K562 (cell line): ENCODE data around the gene PSMD1. TPM values are rescaled to one million over a fixed set of nuclear protein-coding genes. Genes with fewer than 3 reads are reported as not detected.

ENCODE experiments used
- ATAC-seq: fragments of 200-7000 bp; cut with Tn5 transposase; 3 replicates; pipeline ENCODE4 v1.9.1; 2020; ENCODE audit warnings: moderate library complexity
- BruUV-seq: library from RNA; stranded (reverse); fragments of 400-500 nt; replicated peaks from 2 replicates; lab custom pipeline; 2021; lab: Mats Ljungman, UMichigan
- CTCF ChIA-PET: fragments of 300-600 bp; formaldehyde crosslinking; extraction: SDS; loops from one replicate; lab custom pipeline; 2021; ENCODE audit warnings: low intra/inter-chr PET ratio; lab: Yijun Ruan, JAX
- POLR2A ChIA-PET: fragments of 300-600, 350-650 bp; sonication (Branson Sonifier 250); formaldehyde crosslinking; extraction: SDS; loops from one replicate; lab custom pipeline; 2021; ENCODE audit warnings: antibody characterized with exemption, inconsistent platforms; lab: Yijun Ruan, JAX
- DNase-seq, 4 experiments: peaks; one replicate each; pipeline versions ENCODE4 v3.0.0 to v3.0.0-alpha.2; 2011 to 2018; ENCODE audit warnings: low spot score in 3 of 4, mixed read lengths in 3 of 4; ENCODE audit errors: extremely low read depth in 1 of 4
- FAIRE-seq: peaks from 2 replicates; lab custom pipeline; 2011; peaks lifted over from hg19 to GRCh38; lab: Jason Lieb, UNC
- H2AFZ ChIP-seq: 2 replicates; pipeline ENCODE4 v1.6.0; 2011; ENCODE audit warnings: low read depth, low read length, control low read depth, inconsistent platforms
- H3K27ac ChIP-seq: fragments of 200-600 bp; 3 replicates; pipeline ENCODE4 v1.8.0; 2011; ENCODE audit warnings: low read depth, mild to moderate bottlenecking, control low read depth, inconsistent platforms, low read length, moderate library complexity, mixed read lengths; ENCODE audit errors: extremely low read depth
- H3K27me3 ChIP-seq, 2 experiments: fragments of 300-600 bp in 1 of 2; 2 replicates in 1 of 2; 3 replicates in 1 of 2; pipeline versions ENCODE4 v1.6.0 to v1.8.0; 2011; ENCODE audit warnings: inconsistent platforms in 2 of 2, low read length in 2 of 2, mild to moderate bottlenecking in 1 of 2, mixed read lengths in 1 of 2, moderate library complexity in 1 of 2; ENCODE audit not compliant: control insufficient read depth in 2 of 2, insufficient read depth in 2 of 2
- H3K36me3 ChIP-seq: fragments of 300-600 bp; 3 replicates; pipeline ENCODE4 v1.8.0; 2011; ENCODE audit warnings: mild to moderate bottlenecking, low read length, inconsistent platforms; ENCODE audit not compliant: control insufficient read depth, insufficient read depth
- H3K4me1 ChIP-seq, 2 experiments: fragments of 200-600 bp in 1 of 2; replicated peaks in 1 of 2; 2 replicates in 1 of 2; 3 replicates in 1 of 2; pipeline versions ENCODE4 v1.5.1 to v1.8.0; 2011; ENCODE audit warnings: inconsistent platforms in 2 of 2, low read length in 2 of 2, mild to moderate bottlenecking in 1 of 2, mixed read lengths in 1 of 2, moderate library complexity in 1 of 2; ENCODE audit not compliant: control insufficient read depth in 2 of 2, insufficient read depth in 2 of 2
- H3K4me2 ChIP-seq: 2 replicates; pipeline ENCODE4 v1.6.1; 2011; ENCODE audit warnings: low read length, control low read depth, inconsistent platforms, mixed read lengths; ENCODE audit not compliant: insufficient read depth
- H3K4me3 ChIP-seq: fragments of 200-600 bp; sonication (generic), shearing (Covaris generic); 2 replicates; pipeline ENCODE4 v1.5.1; 2016; ENCODE audit warnings: control low read depth, inconsistent platforms
- H3K79me2 ChIP-seq: fragments of 200-600 bp; 3 replicates; pipeline ENCODE4 v1.8.0; 2011; ENCODE audit warnings: low read length, inconsistent platforms; ENCODE audit not compliant: control insufficient read depth, insufficient read depth
- H3K9ac ChIP-seq, 2 experiments: 2 replicates each; pipeline versions ENCODE4 v1.6.0 to v1.6.1; 2011; ENCODE audit warnings: low read depth in 2 of 2, low read length in 2 of 2, control low read depth in 1 of 2, inconsistent platforms in 1 of 2, mild to moderate bottlenecking in 1 of 2, mixed read lengths in 1 of 2; ENCODE audit not compliant: insufficient read depth in 1 of 2
- H3K9me1 ChIP-seq: one replicate; pipeline ENCODE4 v1.6.0; 2011; ENCODE audit warnings: inconsistent platforms, mild to moderate bottlenecking, low read length, moderate library complexity; ENCODE audit not compliant: control insufficient read depth, insufficient read depth
- H3K9me3 ChIP-seq: replicated peaks from 2 replicates; pipeline ENCODE4 v1.5.1; 2011; ENCODE audit warnings: low read depth, low read length, inconsistent platforms; ENCODE audit not compliant: control insufficient read depth, insufficient read depth
- H4K20me1 ChIP-seq: replicated peaks from 2 replicates; pipeline ENCODE4 v1.6.1; 2011; ENCODE audit warnings: low read length, inconsistent platforms, mixed read lengths; ENCODE audit not compliant: control insufficient read depth, insufficient read depth
- ARID2 ChIP-seq: fragments of 450-650 bp; IDR thresholded peaks from 2 replicates; pipeline ENCODE4 v1.6.1; 2017; ENCODE audit warnings: antibody characterized with exemption, mild to moderate bottlenecking
- BCOR ChIP-seq: fragments of 450-650 bp; IDR thresholded peaks from 2 replicates; pipeline ENCODE4 v1.6.1; 2016
- NR2F6 ChIP-seq: fragments of 450-650 bp; formaldehyde crosslinking; IDR thresholded peaks from 2 replicates; pipeline ENCODE4 v1.4.0; 2020; ENCODE audit warnings: mild to moderate bottlenecking
- PTRF ChIP-seq: fragments of 450-650 bp; IDR thresholded peaks from 2 replicates; pipeline ENCODE4 v1.6.1; 2016; ENCODE audit warnings: mild to moderate bottlenecking, missing genetic modification characterization, missing compliant biosample characterization
- TAL1 ChIP-seq: fragments of 450-650 bp; IDR thresholded peaks from 2 replicates; pipeline ENCODE4 v1.6.1; 2016; ENCODE audit warnings: mild to moderate bottlenecking
- TARDBP ChIP-seq: fragments of 450-650 bp; IDR thresholded peaks from 2 replicates; pipeline ENCODE4 v1.6.1; 2016
- WGBS: fragments of 100-300 bp; shearing (Covaris generic); methylation state at CpG from one replicate; pipeline ENCODE4 v1.1.6; 2016; ENCODE audit warnings: low coverage, mixed read lengths; ENCODE audit not compliant: insufficient coverage; ENCODE audit errors: missing lambda C conversion rate; 5-methylcytosine and 5-hydroxymethylcytosine counted together
- in situ Hi-C: fragments of 300-500 bp; cut with MboI; formaldehyde crosslinking; loops from 4 replicates; pipeline ENCODE4 v1.15.0; 2018; ENCODE audit warnings: inconsistent platforms, mixed read lengths
- intact Hi-C: fragments of 100-400 bp; cut with micrococcal nuclease; formaldehyde crosslinking; loops from 2 replicates; pipeline ENCODE4 v1.14.2; 2022
- polyA plus RNA-seq, 8 experiments: library from polyadenylated mRNA; depleted of rRNA in 4 of 8; stranded (reverse) in 5 of 8; unstranded in 3 of 8; fragments of >200 nt; fragmentation: Nextera tagmentation in 2 of 8; fragmentation: Illumina TruSeq in 1 of 8; extraction: Ambion mirVana in 2 of 8; extraction: Trizol in 1 of 8; gene quantifications; 2 replicates each; pipeline versions ENCODE4 v1.2.1 to v1.2.3, GENCODE V29; 2011 to 2014; ENCODE audit warnings: inconsistent platforms in 1 of 8, missing spikeins in 1 of 8
- total RNA-seq, 7 experiments: library from RNA; depleted of rRNA in 6 of 7; stranded (reverse); fragments of >200 nt in 6 of 7; fragmentation: Illumina TruSeq in 2 of 7; extraction: Trizol in 2 of 7; gene quantifications; 2 replicates each; pipeline versions ENCODE4 v1.2.1 to v1.2.3, GENCODE V29; 2011 to 2021; ENCODE audit warnings: low replicate concordance in 1 of 7
- TF ChIP-seq, protein P1 (sequence below): fragments of 450-650 bp; IDR thresholded peaks from 2 replicates; pipeline ENCODE4 v1.7.1; 2018; ENCODE audit warnings: mild to moderate bottlenecking, low read depth; ENCODE audit not compliant: partially characterized antibody
- TF ChIP-seq, protein P2 (sequence below): sonication (generic); formaldehyde crosslinking; IDR thresholded peaks from 2 replicates; pipeline ENCODE4 v1.8.1; 2023; ENCODE audit warnings: mild to moderate bottlenecking, missing genetic modification reagents
- TF ChIP-seq, protein P3 (sequence below): fragments of 150-350 bp; conservative IDR thresholded peaks from 2 replicates; pipeline ENCODE4 v1.6.1; 2014; ENCODE audit warnings: low read length
- TF ChIP-seq, protein P4 (sequence below): fragments of 450-650 bp; formaldehyde crosslinking; IDR thresholded peaks from 2 replicates; pipeline ENCODE4 v1.4.0; 2020; ENCODE audit warnings: mild to moderate bottlenecking, moderate library complexity

PSMD1 gene
- total and polyA plus RNA-seq, 9 of the 15 experiments (the other 6 are each of a cell fraction or from before 2014, with no cell fraction given): 100 to 257 (median 147) TPM

DNA sequence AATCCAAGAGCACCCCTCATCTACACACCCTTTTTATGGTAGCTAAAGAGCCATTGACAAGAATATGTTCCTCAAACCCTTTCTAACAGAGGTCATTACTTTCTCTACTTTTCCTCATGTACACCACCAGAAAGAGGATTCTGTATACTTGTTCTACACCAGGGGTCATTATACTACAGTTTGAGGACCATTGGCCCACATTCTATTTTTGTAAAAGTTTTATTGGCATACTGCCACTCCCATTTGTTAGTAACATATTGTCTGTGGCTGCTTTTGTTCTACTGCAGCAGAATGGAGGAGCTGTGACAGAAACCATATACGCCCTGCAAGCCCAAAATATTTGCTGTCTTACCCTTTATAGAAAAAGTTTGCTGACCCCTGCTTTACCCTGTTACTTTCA, 53.9 kb downstream of the PSMD1 start:
- no peak for FAIRE-seq
- no peaks in the 10 kb centered on the region for H3K4me1 ChIP-seq
- POLR2A ChIA-PET: no interaction called here
- TF ChIP-seq BCOR: no peak
- TF ChIP-seq TARDBP: no peak
- no peak for TF ChIP-seq TAL1
- TF ChIP-seq, protein P1, sequence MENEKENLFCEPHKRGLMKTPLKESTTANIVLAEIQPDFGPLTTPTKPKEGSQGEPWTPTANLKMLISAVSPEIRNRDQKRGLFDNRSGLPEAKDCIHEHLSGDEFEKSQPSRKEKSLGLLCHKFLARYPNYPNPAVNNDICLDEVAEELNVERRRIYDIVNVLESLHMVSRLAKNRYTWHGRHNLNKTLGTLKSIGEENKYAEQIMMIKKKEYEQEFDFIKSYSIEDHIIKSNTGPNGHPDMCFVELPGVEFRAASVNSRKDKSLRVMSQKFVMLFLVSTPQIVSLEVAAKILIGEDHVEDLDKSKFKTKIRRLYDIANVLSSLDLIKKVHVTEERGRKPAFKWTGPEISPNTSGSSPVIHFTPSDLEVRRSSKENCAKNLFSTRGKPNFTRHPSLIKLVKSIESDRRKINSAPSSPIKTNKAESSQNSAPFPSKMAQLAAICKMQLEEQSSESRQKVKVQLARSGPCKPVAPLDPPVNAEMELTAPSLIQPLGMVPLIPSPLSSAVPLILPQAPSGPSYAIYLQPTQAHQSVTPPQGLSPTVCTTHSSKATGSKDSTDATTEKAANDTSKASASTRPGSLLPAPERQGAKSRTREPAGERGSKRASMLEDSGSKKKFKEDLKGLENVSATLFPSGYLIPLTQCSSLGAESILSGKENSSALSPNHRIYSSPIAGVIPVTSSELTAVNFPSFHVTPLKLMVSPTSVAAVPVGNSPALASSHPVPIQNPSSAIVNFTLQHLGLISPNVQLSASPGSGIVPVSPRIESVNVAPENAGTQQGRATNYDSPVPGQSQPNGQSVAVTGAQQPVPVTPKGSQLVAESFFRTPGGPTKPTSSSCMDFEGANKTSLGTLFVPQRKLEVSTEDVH: no peak
- TF ChIP-seq ARID2: no peak
- no peak for TF ChIP-seq PTRF (tag)
- TF ChIP-seq, protein P2, sequence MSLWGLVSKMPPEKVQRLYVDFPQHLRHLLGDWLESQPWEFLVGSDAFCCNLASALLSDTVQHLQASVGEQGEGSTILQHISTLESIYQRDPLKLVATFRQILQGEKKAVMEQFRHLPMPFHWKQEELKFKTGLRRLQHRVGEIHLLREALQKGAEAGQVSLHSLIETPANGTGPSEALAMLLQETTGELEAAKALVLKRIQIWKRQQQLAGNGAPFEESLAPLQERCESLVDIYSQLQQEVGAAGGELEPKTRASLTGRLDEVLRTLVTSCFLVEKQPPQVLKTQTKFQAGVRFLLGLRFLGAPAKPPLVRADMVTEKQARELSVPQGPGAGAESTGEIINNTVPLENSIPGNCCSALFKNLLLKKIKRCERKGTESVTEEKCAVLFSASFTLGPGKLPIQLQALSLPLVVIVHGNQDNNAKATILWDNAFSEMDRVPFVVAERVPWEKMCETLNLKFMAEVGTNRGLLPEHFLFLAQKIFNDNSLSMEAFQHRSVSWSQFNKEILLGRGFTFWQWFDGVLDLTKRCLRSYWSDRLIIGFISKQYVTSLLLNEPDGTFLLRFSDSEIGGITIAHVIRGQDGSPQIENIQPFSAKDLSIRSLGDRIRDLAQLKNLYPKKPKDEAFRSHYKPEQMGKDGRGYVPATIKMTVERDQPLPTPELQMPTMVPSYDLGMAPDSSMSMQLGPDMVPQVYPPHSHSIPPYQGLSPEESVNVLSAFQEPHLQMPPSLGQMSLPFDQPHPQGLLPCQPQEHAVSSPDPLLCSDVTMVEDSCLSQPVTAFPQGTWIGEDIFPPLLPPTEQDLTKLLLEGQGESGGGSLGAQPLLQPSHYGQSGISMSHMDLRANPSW (CRISPR knock-in tag): no peak
- TF ChIP-seq, protein P3, sequence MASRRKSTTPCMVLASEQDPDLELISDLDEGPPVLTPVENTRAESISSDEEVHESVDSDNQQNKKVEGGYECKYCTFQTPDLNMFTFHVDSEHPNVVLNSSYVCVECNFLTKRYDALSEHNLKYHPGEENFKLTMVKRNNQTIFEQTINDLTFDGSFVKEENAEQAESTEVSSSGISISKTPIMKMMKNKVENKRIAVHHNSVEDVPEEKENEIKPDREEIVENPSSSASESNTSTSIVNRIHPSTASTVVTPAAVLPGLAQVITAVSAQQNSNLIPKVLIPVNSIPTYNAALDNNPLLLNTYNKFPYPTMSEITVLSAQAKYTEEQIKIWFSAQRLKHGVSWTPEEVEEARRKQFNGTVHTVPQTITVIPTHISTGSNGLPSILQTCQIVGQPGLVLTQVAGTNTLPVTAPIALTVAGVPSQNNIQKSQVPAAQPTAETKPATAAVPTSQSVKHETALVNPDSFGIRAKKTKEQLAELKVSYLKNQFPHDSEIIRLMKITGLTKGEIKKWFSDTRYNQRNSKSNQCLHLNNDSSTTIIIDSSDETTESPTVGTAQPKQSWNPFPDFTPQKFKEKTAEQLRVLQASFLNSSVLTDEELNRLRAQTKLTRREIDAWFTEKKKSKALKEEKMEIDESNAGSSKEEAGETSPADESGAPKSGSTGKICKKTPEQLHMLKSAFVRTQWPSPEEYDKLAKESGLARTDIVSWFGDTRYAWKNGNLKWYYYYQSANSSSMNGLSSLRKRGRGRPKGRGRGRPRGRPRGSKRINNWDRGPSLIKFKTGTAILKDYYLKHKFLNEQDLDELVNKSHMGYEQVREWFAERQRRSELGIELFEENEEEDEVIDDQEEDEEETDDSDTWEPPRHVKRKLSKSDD: no peak
- no peak for TF ChIP-seq NR2F6 (CRISPR knock-in tag)
- TF ChIP-seq, protein P4, sequence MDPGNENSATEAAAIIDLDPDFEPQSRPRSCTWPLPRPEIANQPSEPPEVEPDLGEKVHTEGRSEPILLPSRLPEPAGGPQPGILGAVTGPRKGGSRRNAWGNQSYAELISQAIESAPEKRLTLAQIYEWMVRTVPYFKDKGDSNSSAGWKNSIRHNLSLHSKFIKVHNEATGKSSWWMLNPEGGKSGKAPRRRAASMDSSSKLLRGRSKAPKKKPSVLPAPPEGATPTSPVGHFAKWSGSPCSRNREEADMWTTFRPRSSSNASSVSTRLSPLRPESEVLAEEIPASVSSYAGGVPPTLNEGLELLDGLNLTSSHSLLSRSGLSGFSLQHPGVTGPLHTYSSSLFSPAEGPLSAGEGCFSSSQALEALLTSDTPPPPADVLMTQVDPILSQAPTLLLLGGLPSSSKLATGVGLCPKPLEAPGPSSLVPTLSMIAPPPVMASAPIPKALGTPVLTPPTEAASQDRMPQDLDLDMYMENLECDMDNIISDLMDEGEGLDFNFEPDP (CRISPR knock-in tag): no peak

More for the DNA sequence above, 53.9 kb downstream of the PSMD1 start:
- Histone ChIP-seq H3K27me3 (no peaks in the 10 kb centered on the region), H3K4me3 (no peak overlapping the region), H3K36me3 (peaks cover 71% of the 10 kb centered on the region), H3K79me2 (no peaks in the 10 kb centered on the region), H3K9me3 (no peaks in the 10 kb centered on the region), H2AFZ (no peak overlapping the region), H4K20me1 (no peaks in the 10 kb centered on the region), H3K27ac (no peak overlapping the region), H3K4me2 (no peak overlapping the region), H3K9ac (no peak overlapping the region), H3K9me1 (no peaks in the 10 kb centered on the region)
- no TSS peak for BruUV-seq
- in situ Hi-C loops: no loop called here
- CTCF ChIA-PET: no interaction called here
- DNase-seq (no peak), ATAC-seq (no peak)
- intact Hi-C loops: no loop called here
- WGBS: 100% methylated on average over 1 of the region's 1 CpG
